Stimulated activated CD8-positive, alpha-beta memory T cell treated with anti-CD3 and anti-CD28 coated beads, Interleukin-12 subunit alpha, Interleukin-12 subunit beta, amount 100 ng/mL, for 4 hours (primary cell): ENCODE data around the gene SRP68.

Source experiments
- DNase-seq: peaks from one replicate; pipeline ENCODE4 v3.0.0-alpha.2; 2020; ENCODE audit warnings: low read depth

SRP68 gene

DNA sequence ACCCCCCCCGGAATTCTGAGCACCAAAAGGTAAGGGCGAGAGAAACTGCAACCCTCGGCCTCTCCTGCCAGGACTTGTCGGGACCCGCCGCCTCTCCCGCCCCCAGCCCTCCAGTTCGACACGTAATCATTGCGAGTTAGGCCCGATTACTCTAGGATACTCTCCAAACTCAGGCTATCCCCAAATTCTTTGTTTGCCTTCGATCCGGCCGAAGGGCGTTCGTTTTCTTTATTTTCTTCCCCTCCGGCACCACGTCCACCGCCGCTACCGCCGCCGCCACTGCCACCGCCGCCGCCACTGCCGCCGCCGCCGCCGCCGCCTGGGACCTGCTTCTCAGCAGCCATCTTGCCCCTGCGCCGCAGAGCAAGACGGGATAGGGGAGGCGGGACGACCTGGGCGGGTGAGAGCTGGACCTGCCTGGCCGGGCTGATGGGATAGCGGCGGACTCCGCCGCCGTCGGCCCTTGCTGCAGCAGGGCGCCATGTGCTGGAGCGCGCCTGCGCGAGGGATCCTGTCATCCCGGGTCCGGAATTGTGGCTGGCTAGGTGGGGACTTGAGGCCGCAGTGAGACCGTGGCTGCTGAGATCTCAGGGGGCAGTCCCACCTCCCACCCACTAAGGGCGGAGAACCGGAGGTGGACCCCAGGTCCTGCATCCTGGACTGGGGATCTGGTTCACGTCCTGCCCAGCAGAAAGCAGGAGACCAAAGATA, at the start of gene SRP68:
Gene SRP68 (minus strand): TSS at position 370 of the 711 bp plus-strand sequence. CDS start 26 bp downstream, at position 344.
- DNase-seq: peak; percentile 74

DNA sequence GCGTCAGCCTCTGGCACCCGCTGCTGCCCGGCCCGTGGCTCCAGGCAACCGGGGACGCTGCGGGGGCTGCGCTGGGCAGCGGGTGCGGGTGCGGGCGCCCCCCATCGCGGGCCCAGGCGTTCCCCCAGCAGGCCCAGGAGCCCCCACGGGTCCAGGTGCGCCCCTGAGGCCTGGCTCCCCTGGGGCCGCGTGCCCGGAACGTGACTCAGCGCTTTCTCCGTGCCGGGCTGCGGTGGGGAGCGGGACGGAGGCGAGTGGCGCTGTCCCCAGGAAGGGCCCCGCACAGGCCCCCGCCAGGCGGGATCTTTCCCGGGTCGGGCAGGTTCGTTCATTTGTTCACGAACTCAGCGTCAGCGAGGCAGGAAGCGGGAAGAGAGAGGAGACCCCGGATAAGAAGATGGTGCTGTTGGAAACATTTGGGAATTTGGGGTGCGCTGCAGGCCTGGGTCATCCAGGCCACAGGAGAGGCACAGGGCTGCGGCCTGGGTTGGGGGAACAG, 49.7 kb upstream of the SRP68 start:
- no peak for DNase-seq

DNA sequence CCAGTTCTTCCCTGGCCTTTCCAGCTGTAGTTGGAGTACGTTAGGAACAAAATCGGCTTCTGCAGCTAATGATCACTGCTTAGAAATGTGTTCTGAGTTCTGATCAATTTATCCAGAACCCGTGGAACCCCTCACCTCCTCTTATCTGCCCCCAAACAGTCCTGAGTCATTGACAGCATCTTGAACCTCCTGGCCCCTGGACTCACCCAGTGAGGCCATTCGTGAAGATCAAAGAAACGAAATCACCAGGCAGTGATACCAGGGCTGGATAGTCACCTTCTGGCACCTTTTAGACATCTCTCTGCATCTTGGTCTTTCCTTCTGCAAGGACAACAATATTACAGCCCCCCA, 48.3 kb upstream of the SRP68 start:
- no peak for DNase-seq

DNA sequence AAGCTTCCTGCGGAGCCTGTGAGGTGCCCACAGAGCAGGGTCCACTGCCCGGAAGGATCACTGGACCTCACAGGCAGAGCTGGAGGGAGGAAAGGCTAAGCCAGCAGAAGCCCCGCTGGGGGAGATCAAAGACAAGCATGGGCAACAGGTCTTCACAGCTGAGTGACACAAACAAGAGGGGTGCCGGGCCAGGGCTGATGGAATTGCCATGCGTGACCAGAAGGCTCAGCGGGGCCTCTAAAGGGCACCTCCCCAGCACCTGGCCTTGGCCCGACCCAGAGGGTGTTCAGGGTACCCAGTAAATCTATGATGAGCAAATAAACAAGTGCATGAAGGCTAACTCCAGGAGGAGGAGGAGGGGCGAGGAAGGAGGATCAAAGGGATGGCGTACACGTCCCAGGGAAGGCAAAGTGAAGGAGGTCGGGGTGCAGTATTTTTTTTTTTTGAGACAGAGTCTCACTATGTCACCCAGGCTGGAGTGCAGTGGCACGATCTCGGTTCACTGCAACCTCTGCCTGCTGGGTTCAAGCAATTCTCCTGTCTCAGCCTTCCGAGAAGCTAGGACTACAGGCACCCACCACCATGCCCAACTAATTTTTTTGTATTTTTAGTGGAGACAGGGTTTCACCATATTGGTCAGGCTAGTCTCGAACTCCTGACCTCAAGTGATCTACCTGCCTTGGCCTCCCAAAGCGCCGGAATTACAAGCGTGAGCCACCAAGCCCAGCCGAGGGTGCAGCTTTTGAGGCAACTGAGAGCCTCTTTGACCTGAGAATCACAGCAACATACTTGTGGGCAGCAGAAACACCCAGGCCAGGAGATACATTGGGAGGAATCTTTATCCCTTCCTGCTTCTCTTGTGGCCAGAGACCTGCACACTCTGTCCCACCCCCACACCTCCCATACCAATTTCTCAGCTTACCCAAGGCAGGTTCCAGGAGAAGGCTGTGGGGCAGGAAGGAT, 47.4 kb upstream of the SRP68 start:
- no peak for DNase-seq

DNA sequence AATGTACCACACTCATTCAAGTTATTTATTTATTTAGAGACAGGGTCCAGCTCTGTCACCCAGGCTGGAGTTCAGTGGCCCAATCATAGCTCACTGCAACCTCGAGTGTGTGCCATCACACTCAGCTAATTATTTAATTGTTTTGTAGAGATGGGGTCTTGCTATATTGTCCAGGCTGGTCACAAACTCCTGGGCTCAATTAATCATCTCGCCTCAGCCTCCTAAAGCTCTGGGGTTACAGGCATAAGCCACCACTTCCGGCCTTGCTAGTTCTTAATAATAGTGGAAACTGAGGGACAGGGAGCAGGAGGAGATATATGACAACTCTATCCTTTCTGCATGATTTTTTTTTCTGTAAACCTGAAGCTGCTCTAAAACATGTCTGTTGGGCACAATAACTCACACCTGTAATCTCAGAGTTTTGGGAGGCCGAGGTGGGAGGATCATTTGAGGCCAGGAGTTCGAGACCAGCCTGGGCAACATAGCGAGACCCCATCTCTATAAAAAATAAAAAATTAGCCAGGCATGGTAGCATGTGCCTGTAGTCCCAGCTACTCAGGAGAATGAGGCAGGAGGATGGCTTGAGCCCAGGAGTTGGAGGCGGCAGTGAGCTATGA, 42.9 kb upstream of the SRP68 start:
- no peak for DNase-seq

DNA sequence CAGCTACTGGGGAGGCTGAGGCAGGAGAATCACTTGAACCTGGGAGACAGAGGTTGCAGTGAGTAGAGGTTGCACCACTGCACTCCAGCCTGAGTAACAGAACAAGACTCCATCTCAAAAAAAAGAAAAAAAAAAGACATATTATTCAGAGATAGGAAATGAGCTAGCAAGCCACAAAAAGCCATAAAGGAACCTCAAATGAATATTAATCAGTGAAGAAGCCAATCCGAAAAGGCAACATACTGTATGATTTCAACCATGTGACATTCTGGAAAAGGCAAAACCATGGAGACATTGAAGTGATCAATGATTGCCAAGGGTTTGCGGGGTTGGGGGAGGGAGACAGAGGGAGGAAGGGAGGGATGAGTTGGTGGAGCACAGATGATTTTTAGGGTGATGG, 39.6 kb upstream of the SRP68 start:
- DNase-seq: no peak

DNA sequence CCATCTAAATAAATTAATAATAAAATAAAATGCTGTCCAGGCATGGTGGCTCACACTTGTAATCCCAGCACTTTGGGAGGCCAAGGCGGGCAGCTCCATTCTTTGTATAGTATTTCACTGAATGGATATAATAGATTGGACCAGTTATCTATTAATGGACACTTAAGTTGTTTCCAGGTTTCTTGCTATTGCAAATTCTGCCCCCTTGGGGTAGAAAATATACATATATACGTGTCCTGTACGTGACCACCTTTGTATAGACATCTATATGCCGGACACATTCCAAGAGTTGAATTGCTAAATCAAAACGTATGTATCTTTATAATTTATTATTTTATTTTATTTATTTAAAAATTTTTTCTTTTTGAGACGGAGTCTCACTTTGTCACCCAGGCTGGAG, 35.2 kb upstream of the SRP68 start:
- DNase-seq: no peak

DNA sequence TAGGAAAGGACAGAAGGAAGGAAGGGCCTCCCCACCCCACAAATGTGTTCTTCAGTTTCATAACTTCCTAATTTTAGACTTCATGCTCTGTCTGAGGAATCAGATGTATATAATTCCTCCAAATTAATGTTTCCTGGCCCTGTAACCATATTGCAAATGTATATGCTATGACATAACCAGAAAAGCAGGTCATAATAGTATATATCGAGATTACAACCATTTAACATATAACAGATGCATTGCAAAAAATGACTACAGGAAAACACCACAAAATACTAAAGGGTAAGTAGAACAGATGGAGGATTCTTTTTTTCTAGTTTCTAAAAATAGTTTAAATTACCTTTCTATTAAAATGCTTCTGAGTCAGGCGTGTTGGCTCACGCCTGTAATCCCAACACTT, 34.4 kb upstream of the SRP68 start:
- no peak for DNase-seq

DNA sequence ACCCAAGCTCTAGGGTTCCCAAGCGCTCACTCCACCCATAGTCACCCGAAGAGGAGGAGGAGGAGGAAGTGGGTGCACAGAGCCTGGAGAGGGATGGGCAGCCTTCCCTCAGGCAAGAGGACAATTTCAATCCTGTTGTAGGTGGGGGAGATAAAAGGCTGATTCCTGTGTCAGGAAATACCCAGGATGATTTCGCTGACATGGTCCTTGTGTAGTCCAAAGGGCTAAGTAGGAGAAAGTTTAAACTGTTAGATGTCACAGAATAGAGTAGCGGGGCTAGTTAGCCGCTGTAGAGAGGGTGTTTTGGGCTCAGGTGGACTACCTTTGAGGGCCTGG, 32.5 kb upstream of the SRP68 start:
- no peak for DNase-seq

DNA sequence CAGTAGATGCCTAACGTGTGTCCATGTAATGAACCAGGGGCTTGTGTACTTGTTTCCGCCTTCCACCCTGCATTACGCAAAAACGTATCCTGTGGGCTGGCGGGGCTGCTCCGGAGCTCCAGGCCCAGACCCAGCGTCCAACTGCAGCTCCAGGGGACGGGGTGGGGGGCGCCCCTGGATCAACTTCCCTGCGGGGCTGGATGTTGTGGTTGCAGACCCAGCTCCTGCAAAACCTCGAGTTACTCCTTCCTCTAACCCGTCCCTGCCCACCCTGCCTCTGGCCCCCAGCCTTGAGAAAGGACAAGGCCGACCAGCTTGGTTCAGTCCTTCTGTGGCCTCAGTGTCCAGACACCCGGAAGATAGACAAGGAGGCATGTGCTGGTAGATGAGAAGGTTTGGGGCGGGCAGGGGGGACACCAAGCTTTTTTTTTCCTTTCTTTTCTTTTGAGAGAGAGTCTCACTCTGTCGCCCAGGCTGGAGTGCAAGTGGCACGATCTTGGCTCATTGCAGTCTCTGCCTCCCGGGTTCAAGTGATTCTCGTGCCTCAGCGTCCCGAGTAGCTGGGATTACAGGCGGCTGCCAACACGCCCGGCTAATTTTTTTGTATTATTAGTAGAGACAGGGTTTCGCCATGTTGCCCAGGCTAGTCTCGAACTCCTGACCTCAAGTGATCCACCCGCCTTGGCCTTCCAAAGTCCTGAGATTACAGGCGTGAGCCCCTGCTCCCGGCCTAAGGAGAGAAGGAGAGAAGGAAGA, 32.0 kb upstream of the SRP68 start:
- no peak for DNase-seq

DNA sequence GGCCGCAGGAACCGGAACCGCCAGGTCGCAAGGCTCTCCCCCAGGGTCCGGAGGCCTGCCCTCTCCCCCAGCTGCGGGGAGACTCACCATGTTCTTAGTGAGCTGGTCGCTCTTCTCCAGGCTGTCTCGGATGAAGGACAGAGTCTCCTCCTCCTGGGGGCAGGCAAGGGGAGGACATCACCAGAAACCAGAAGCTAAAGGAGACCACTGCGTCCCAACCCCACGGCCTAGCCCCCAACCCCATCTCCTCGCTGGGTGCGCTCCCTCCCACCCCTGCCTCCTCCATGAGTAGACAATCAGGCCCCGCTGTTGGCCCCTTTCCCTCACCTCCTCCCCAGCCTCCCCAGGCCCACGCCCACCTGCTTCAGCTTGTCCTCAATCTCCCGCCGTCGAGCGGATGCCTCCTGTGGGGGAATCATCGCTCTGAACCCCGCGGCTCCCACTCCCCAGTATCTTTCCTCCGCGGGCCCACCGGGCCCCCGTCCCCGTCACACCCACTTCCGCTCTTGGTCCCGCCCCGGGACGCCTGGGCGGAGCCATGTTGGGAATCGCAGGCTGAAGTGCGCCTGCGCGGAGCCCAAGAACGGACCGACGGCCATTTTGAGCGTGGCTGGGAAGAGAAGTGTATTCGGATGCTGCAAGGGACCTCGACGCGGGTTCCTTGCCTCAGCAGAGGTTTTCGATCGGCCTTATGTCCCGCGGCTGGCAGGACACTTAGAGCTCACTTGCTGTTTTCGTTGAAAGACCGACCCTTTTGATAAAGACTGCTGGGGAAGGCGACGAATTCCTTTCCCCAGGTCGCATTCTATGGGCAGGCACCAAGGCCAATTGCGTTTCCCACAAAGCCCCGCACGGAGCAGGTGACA, 31.2 kb upstream of the SRP68 start, which contains the start of gene EXOC7:
Gene EXOC7 (minus strand): TSS at position 514 of the 866 bp plus-strand sequence. CDS start 95 bp downstream, at position 419.
- peak; percentile 84 for DNase-seq

DNA sequence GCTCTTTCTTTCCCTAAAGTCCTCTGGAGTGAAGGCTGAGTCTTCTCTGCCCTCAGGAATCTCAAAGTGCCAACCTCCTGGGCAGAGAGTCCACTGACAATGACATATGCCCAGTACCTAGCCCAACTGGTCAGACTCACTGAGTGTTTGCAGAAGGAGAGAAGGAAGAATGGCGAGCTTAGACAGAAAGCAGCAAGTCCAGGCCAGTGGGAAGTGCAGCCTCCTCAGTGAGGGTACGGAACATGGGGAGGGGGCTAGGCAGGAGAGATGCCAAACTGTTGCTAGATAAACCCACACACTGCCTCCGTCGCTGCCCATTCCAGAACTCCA, 30.6 kb upstream of the SRP68 start:
- DNase-seq: no peak

DNA sequence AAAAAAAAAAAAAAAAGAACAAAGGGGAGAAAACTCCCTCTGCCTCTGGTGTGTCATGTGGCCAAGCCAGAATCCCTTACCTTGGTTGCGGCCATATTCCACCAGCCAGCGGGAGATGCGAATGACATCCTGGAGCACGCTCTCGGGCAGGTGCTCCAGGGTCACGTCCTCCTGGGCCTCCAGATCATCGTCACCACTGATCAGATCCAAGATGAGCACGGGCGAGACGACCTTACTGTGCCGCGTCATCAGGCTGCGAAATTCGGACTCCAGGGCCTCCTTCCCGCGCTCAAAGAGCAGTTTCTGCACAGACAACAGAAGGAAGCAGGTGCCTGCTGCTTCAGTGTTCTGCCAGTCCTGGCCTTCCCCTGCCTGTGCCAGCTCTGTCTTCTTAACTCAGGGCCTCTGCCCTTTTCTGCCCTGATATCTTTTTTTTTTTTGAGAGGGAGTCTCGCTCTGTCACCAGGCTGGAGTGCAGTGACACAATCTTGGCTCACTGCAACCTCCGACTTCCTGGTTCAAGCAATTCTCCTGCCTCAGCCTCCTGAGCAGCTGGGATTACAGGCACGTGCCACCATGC, 25.5 kb upstream of the SRP68 start:
- no peak for DNase-seq

DNA sequence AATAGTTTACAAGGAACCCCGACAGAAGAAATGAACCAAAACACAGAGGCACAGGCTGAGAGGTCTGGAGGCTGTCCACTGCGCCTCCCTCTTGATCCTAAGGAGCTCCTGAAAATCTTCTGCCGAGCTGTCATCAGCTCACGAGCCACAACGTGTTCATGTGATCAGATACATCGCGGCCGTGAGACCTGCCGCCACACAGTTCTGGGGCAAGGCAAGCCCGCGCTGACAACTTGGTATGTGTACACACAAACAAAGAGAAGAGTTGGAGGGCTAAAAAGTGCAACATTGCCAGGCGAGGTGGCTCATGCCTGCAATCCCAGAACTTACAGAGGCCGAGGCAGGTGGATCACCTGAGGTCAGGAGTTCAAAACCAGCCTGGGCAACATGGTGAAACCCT, 23.6 kb upstream of the SRP68 start:
- DNase-seq: no peak

DNA sequence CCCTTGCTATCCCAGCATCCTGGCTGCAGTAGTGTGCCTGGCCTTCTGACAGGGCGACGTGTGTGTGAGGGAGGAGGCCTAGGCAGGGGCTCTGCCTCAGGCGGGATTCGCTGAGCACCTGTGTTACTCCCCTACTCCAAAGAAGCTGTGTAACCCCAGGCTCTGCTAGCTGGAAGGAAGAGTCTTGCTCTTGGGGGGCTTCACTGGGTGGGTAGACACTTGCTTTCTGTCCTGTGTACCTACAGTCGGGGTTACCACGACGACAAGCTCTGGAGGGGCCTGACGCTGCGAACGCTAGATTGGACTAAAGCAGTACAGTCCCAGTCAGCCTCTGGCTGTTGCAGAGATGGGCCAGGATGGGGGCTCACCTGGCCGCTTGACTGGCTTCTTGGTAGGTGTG, 21.7 kb upstream of the SRP68 start:
- no peak for DNase-seq

DNA sequence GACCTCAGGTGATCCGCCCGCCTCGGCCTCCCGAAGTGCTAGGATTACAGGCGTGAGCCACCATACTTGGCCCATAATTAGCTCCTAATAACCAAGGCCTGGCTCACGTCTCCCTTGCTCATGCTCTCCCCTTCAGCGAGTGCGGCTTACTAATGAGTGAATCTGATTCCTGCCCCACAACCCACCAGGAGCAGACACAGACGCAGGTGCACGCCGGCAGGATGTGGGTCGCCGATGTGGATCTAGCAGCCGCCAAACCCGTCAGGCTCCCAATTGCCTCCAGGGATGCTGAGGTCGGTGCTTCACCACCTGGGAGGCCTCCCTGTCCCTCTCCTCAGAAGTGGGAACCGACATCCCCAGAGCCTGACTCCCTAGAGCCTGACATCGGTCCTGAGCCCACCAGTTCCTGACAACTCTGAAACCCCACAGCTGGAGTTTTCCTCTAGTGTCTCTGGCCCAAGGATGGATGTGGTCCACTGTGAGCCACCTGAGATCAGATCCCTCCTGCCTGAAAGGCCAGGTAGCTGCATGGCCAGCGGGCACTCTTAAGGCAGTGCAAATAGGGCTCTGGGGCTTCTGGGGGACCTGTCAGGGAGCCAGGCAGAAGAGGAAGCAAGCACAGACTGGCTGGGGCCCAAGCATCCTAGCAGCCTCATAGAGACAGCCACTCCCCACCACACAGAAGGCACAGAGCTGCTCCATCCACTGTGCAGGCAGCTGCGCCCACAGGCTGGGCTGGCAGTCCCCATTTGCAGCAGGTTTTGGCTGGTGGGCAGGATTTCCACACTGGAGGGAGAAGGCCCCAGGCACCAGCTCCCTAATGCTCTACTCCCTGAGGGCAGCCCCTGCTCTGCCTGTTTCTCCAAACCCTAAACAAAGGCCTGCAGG, 20.5 kb upstream of the SRP68 start:
- DNase-seq: no peak

DNA sequence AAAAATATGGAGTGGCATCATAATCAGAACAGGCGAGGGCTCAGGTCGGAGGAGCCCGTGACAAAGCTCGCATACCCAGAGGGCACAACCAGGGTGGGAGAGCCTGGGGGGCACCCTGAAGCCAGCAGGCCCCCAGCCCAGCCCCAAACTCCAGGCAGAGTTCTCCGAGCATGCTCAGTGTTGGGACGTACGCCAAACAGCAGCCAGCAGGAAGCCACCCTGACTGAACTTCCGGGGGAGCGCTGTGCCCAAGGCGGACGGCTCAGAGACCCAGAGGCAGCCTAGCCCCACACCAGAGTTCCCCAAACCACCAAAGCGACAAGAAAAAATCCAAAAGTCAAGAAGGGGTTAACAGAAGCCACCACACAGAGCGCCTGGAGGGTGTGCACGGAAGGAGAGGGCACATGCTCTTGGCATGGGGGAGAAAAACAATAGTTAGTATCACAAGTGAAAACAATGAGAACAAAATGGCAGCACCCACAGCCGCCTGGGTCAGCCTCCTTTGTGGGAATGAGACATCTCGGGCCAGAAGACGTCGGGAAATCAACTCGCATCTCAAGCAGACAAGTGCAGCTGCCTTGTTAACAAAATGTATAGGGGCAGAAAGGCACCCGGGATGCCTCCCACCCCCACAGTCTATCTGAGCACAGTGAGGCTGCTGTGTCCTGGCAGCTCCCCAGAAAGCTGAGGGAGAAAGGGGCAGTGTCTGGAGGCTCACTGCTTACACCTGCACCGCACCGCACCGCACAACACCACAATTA, 19.4 kb upstream of the SRP68 start:
- no peak for DNase-seq

DNA sequence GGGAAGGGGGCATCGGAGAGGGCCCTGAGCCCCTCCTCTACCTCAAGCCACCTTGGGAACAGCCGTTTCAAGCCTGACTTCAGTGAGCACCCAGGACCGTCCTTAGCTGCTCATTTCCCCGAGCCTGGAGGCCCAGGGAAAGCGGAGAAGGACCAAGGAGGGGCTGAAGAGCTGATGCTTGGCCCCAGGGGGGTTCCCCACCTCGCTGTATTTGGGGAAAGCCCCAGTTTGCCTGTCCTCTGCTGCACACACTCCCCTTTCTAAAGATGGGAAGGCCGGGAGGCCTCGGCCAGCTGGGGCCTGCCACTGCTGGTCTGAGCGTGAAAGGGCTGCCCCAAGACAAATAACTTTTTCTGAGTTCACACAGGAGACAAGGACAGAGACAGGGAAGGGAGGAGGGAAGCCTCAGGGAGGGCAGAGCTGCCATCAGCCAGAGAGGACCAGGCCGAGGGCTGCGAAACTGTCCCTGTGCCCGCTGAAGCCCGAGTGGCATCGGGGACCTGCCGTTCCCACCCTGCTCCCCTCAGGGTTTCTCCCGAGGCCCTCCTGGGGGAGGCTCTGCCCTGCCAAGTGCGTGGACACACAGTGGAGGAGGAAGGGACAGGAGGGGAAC, 18.3 kb upstream of the SRP68 start:
- no peak for DNase-seq
